Left forelimb (tissue), 1 donor: ENCODE data around the gene SIT1.

Experiments
- DNase-seq: peaks from one replicate; pipeline ENCODE4 v3.0.0-alpha.2; 2018; ENCODE audit warnings: low spot score

SIT1 gene

DNA sequence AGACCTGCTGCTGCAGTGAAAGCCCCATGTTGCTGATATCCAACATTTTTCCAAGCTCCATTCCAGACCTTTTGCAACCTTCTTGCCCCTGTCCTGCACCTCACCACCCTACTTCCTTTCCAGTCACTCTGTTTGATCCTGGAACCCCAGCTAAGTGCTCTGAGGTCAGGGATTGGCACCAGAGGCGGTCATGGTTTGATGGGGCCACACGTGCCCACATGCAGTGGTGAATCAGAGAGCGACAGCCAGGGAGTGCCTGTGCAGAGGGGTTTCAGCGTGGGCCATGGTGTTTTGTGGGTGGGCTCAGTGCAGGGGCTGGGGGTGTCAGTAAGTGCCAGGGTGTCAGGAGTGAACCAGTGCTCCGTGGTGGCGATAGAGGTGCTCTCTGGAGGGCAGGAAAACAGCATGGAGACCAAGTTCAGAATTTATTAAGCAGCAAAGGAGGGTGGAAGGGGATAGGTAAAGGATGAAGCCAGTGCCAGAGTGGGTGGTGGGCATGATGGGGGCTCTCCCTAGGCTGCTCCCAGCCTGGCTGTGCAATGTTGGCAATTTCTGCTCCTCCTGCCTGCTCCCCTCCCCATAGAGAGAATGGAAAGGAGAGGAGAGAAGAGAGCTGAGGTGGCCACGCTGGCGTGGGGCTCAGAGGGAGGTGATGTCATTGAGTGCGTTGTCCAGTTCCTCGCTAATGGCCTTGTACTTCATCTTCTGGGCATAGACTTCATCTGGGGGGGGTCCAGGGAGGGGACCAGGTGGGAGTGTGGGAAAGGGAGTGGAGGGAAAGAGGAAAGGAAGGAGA lies 32.0 kb upstream of the SIT1 start:
- no peak for DNase-seq

DNA sequence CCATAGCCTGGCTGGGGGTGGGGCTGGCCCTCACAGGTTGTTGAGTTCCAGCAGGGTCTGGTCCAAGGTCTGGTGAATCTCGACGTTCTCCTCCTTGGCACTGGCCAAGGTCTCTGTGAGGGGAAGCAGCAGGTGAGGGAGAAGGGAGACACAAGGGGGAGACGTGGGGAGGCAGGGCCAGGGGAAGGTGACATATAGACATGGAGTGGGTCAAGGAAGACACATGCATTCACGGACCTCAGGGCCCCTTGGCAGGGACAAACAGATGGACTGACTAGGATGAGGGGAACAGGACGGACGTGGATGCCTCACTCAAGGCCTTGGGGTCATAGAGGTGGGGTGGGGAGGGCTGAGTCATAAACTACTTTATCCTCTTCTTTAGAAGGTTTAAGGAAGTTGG lies 31.3 kb upstream of the SIT1 start:
- DNase-seq = no peak

DNA sequence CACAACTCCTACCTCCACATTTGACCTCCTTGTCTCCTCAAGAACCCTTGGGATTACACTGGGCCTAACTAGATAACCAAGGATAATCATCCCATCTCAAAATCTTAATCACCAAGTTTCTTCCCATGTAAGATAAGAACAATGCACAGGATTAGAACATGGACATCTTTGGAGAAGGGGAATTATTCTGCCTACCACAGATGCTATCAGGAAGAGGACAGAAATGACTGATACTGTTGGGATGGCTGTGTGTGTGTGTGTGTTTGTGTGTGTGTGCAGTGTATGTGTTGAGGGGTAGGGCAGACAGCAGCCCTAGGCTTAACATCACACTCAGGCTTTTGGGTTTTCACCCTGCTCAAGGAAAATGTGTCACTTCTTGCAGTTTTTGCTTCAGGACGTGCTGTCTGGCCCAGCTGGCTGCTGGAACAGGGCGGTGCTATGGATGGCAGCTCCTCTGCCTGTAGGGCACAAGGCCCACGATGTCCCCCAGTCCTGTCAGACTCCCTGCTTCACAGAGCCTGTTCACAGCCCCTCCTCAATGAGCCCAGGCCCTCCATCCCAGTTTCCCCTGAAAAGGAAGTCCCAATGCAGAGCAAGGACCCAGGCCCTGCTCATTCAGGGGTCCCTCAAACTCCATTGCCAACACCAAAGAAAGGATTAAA lies 30.7 kb upstream of the SIT1 start:
- no peak for DNase-seq

DNA sequence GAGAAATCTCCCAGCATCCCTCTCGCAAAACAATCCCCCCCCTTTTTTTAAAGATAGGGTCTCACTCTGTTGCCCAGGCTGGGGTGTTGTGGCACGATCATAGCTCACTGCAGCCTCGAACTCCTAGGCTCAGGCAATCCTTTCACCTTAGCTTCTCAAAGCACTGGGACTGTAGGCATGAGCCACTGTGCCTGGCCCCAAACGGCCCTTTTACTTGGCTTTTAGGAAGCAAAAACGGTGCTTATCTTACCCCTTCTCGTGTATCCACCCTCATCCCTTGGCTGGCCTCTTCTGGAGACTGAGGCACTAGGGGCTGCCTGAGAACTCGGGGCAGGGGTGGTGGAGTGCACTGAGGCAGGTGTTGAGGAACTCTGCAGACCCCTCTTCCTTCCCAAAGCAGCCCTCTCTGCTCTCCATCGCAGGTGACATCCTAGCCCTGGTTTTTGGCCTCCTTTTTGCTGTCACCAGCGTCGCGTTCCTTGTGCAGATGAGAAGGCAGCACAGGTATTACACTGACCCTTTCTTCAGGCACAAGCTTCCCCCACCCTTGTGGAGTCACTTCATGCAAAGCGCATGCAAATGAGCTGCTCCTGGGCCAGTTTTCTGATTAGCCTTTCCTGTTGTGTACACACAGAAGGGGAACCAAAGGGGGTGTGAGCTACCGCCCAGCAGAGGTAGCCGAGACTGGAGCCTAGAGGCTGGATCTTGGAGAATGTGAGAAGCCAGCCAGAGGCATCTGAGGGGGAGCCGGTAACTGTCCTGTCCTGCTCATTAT lies 29.8 kb upstream of the SIT1 start:
- DNase-seq = no peak

DNA sequence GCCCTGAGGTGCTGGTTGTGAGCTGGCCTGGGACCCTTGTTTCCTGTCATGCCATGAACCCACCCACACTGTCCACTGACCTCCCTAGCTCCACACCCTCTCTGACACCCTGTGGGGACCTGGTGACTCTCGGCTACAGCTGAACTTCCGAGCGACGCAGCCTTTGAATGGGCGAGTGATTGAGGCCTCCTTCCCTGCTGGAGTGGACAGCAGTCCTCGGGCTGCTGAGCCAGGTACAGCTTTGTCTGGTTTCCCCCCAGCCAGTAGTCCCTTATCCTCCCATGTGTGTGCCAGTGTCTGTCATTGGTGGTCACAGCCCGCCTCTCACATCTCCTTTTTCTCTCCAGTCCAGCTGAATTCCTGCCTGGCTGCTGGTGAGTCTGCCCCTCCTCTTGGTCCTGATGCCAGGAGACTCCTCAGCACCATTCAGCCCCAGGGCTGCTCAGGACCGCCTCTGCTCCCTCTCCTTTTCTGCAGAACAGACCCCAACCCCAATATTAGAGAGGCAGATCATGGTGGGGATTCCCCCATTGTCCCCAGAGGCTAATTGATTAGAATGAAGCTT lies 29.1 kb upstream of the SIT1 start:
- DNase-seq = no peak

DNA sequence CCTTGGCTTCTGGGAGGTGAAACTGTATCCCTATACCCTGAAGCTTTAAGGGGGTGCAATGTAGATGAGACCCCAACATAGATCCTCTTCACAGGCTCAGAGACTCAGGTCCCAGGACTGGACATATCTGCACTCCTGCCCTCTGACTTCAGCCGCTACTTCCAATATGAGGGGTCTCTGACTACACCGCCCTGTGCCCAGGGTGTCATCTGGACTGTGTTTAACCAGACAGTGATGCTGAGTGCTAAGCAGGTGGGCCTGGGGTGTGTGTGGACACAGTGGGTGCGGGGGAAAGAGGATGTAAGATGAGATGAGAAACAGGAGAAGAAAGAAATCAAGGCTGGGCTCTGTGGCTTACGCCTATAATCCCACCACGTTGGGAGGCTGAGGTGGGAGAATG lies 28.4 kb upstream of the SIT1 start:
- no peak for DNase-seq

DNA sequence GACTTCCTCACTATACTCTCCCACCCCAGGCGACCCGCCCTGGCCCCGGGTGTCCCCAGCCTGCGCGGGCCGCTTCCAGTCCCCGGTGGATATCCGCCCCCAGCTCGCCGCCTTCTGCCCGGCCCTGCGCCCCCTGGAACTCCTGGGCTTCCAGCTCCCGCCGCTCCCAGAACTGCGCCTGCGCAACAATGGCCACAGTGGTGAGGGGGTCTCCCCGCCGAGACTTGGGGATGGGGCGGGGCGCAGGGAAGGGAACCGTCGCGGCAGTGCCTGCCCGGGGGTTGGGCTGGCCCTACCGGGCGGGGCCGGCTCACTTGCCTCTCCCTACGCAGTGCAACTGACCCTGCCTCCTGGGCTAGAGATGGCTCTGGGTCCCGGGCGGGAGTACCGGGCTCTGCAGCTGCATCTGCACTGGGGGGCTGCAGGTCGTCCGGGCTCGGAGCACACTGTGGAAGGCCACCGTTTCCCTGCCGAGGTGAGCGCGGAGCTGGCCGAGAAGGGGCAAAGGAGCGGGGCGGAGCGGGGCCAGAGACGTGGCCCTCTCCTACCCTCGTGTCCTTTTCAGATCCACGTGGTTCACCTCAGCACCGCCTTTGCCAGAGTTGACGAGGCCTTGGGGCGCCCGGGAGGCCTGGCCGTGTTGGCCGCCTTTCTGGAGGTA lies 25.1 kb upstream of the SIT1 start:
- DNase-seq = peak; percentile 83

DNA sequence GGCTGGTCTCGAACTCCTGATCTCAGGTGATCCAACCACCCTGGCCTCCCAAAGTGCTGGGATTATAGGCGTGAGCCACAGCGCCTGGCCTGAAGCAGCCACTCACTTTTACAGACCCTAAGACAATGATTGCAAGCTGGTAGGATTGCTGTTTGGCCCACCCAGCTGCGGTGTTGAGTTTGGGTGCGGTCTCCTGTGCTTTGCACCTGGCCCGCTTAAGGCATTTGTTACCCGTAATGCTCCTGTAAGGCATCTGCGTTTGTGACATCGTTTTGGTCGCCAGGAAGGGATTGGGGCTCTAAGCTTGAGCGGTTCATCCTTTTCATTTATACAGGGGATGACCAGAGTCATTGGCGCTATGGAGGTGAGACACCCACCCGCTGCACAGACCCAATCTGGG lies 24.5 kb upstream of the SIT1 start:
- DNase-seq = no peak

DNA sequence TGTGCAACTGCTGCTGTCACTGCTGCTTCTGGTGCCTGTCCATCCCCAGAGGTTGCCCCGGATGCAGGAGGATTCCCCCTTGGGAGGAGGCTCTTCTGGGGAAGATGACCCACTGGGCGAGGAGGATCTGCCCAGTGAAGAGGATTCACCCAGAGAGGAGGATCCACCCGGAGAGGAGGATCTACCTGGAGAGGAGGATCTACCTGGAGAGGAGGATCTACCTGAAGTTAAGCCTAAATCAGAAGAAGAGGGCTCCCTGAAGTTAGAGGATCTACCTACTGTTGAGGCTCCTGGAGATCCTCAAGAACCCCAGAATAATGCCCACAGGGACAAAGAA lies 23.3 kb upstream of the SIT1 start:
- peak; percentile 64 for DNase-seq

DNA sequence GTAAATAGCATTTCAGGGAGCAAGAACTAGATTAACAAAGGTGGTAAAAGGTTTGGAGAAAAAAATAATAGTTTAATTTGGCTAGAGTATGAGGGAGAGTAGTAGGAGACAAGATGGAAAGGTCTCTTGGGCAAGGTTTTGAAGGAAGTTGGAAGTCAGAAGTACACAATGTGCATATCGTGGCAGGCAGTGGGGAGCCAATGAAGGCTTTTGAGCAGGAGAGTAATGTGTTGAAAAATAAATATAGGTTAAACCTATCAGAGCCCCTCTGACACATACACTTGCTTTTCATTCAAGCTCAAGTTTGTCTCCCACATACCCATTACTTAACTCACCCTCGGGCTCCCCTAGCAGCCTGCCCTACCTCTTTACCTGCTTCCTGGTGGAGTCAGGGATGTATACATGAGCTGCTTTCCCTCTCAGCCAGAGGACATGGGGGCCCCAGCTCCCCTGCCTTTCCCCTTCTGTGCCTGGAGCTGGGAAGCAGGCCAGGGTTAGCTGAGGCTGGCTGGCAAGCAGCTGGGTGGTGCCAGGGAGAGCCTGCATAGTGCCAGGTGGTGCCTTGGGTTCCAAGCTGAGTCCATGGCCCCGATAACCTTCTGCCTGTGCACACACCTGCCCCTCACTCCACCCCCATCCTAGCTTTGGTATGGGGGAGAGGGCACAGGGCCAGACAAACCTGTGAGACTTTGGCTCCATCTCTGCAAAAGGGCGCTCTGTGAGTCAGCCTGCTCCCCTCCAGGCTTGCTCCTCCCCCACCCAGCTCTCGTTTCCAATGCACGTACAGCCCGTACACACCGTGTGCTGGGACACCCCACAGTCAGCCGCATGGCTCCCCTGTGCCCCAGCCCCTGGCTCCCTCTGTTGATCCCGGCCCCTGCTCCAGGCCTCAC lies 22.6 kb upstream of the SIT1 start, which contains the start of gene CA9:
Gene CA9 (plus strand): TSS at position 797 of the 893 bp plus-strand sequence. CDS start 32 bp downstream, at position 829.
- peak; percentile 64 for DNase-seq

DNA sequence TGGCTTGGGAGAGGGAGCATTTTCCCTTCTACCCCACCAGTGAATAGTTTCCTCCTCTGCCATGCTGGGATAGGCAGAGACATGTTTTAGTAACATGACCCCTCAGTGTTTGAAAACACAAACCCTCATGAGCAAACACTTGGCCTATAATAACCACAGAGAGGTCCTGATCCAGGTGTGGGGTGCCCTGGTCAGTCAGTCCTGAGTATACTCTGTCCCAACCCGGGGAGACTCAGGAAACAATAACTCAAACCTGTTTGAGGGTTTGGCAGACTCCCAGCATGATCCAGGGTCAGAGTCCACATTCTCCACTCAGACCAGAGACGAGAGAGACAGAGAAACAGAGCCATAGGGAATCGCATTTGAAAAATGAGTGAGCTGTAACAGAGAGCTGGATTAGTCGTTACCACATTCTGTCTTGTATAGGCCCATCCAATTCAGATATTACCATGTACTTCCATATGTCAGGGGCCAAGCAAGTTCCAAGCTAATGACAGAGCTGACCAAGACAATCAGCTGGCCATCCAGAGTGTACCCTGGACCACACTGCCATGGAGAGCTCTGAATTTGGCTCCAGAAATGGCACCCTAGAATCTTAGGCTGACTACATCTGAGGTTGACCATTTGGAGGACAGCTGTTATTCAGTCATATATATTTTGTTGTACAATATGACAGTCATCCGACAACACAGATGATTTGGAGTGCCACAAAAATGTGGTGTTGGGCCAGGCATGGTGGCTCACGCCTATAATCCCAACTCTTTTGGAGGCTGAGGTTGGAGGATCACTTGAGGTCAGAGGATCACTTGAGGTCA lies 18.8 kb upstream of the SIT1 start:
- no peak for DNase-seq

DNA sequence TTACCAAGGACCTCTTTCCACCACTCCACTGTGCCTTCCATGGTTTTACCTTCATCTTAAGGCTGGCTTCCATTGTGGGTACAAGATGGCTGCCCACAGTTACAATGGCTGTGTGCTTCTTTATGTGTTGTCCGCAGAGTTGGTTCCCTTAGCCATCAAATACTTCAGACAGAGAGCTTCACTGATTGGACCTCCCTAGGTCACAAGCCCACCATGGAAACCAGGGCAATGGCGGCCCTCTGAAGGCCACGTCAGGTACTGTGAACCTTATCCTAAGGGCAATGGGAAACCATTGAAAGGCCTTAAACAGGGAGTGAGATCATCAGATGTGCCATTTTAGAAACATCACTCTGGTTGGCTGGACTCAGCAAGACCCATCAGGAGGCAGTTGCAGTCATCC lies 17.2 kb upstream of the SIT1 start:
- no peak for DNase-seq

DNA sequence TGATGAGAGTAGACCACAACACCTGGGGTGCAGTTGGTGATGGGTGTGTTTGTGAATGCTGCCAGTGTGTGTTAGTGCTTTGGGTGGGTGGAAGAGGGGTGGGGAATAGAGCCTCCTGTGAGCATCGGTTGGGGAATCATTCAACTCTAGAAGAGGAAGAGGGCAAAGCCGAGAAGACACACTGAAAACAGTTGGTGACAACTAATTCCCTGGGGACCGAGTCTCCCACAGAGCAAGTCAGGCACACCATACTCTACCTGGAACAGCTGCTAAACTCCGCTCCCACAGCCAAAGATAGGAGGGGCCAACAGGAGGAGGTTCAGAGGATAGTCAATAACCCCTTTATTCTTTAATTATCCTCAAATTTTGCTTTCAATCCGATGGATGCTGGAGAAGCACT lies 15.8 kb upstream of the SIT1 start:
- DNase-seq = no peak

DNA sequence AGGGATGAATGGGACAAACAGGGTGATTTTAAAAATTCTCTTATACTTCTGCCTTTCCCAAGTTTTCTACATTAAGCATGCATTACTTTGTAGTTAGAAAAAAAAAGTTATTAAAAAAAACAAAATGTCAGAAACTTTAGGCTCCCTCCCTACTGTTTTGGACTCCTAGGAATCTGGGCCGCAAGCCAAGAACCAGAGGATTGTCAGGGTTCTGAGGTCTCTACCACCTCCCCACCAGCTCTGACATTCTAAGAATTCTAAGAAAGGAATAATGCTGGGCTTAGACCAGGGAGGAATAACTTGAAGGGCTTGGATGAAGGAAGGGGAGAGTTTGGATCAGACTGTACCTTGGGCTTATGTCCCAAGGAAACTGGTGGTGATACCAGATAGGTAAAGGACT lies 15.3 kb upstream of the SIT1 start:
- no peak for DNase-seq

DNA sequence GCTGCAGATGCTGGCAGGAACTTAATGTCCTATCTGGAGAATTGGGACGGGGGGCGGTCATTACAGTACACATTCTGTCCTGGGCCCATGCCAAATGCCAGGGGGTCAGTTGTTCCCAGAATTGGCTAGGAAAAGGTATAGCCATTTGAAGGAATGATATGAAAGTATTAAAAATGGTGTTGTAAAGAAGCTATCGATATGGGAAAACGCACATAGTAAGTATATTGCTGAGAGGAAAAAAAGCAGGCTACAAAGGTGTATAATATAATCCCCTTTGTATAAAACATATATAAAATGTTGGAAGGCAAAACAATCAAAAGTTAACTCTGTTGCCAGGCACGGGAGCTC lies 14.7 kb upstream of the SIT1 start:
- DNase-seq = no peak

DNA sequence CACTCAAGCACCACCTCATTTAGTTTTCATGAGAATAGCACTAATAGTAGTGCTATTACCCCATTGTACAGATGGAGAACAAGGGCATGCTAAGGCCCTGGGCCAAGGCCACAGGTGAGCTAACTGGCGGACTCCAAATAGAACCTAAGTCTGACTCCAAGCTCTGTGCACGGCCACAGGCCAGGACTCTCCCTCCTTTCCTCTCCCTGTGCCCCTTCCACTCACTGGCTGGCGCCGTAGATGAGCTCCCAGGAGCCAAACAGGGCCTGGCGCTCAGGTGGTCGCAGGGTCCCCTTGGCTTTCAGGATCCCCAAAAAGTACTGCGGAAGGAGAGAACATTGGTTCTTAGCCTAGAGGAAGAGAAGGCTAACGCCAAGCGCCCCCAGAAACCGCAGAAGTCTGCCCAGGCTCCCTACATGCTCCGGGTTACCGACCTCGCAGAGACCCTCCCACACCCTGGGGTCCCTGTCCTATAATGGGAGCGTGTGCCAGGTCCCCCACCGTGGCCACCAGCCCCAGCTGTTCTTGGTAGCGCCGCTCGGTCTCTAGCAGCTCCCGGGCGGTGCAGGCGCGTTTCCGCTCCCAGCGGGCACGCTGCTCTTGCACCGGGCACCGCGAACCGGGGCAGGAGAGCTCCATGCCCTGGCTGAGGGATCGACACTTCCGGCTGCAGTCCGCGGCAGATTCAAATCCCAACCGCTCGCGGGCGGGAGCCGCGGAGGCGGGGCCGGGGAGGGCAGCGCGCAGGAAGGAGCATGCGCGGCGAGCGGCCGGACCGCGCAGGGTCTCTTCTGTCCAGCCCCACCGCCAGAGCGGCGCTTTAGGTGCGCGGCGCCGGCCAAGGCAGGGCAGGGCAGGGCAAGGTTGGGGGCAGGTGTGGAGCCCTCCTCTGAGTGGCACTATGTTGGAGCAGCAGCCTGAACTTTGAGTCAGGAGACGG lies 14.1 kb upstream of the SIT1 start, which contains the start of gene ARHGEF39:
Gene ARHGEF39 (minus strand): TSS at position 665 of the 940 bp plus-strand sequence. CDS start 26 bp downstream, at position 639.
- DNase-seq = peak; percentile 88

DNA sequence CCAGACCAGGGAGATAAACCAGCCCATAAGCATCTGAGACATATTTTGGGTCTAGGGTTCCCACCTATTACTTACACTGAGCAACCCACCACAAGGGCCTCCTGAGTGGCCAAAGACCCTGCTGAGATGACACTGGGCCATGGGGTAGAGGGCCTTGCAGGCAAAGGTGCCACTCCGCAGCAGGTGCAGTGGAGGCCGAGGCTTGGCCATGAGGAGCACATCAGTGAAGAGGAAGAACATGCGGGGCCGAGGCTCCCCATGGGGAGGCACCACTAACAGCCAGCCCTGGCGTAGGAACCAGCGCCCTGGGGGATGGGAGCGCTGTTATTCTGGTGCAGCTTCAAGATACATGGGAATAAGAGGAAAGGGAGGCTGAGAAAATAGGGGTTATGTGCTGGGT lies 11.7 kb upstream of the SIT1 start:
- DNase-seq = no peak

DNA sequence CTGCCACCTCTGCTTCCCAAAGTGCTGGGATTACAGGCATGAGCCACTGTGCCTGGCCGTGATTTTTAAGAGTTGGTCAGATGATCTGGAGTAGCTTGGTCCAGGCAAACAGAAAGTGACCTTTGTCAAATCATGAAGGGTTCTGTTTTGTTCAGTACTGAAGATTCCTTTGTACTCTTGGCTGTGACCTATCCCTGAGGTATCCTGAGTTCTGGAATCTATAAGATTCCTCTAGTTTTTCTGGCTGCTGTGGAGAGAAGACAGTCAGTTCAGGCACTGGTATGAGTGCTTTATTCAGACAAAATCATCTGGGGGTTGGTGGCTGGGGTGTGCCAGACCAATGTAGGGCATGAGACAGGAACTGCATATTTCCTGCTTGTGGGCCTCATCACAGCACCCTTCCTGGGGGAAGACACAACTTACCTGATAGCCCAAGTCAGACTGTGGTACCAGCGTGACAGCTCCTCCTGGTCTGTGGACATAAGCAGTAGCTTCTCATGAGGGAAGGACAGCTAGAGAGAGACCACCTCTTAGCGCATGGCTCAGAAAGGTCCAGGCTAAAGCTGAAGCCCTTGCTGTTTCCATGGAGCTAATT lies 11.1 kb upstream of the SIT1 start:
- DNase-seq = no peak

DNA sequence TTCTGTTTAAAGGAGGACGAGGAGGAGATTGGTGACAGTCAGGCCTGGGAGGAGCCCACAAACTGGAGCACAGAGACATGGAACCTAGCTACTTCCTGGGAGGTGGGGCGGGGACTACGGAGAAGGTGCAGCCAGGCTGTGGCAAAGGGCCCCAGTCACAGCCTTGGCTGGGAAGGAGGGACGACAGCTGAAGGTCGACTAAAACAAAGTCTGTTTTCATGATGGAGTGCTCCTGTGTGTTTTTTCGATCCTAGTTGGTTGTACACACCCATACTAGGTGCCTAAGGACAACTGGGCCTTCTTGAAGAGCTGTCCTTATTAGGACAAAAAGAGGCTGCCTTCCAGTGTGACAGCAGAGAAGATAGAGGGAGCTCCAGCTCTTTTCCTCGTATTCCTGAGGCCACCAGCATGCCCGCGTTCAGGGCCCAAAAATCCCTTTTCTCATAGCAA lies 10.3 kb upstream of the SIT1 start:
- no peak for DNase-seq
